A549 (cell line): Measurements from ENCODE around the gene ANXA8.

ENCODE experiments used
- BCL3 ChIP-seq: fragments of >200 bp; sonication (Bioruptor Twin); formaldehyde crosslinking; IDR thresholded peaks from 3 replicates; pipeline ENCODE4 v1.6.1; 2016
- CEBPB ChIP-seq, 2 experiments: fragments of >200 bp in 1 of 2; sonication (Bioruptor Twin) in 1 of 2; formaldehyde crosslinking in 1 of 2; IDR thresholded peaks; 2 replicates each; pipeline ENCODE4 v1.6.1; 2012 to 2016
- ELK1 ChIP-seq: fragments of 150-350 bp; IDR thresholded peaks from 2 replicates; pipeline ENCODE4 v1.6.1; 2014; ENCODE audit warnings: low read depth, mild to moderate bottlenecking, low read length
- JUNB ChIP-seq: fragments of >200 bp; sonication (Bioruptor Twin); formaldehyde crosslinking; IDR thresholded peaks from 2 replicates; pipeline ENCODE4 v1.6.1; 2016
- MAFK ChIP-seq: fragments of 450-650 bp; IDR thresholded peaks from 2 replicates; pipeline ENCODE4 v1.6.1; 2014; ENCODE audit not compliant: partially characterized antibody
- MAX ChIP-seq: IDR thresholded peaks from 2 replicates; pipeline ENCODE4 v1.6.1; 2012
- PHF8 ChIP-seq: fragments of 200-600 bp; sonication (generic); IDR thresholded peaks from 2 replicates; pipeline ENCODE4 v1.6.1; 2016; ENCODE audit warnings: low read depth, mild to moderate bottlenecking, antibody characterized with exemption, moderate library complexity, borderline replicate concordance
- RAD21 ChIP-seq, 2 experiments: fragments of >200 bp in 1 of 2; sonication (Bioruptor Twin) in 1 of 2; formaldehyde crosslinking in 1 of 2; IDR thresholded peaks in 1 of 2; conservative IDR thresholded peaks in 1 of 2; 2 replicates in 1 of 2; 3 replicates in 1 of 2; pipeline ENCODE4 v1.6.1; 2012 to 2018; ENCODE audit warnings: inconsistent platforms in 1 of 2
- RFX5 ChIP-seq: fragments of 450-650 bp; IDR thresholded peaks from 2 replicates; pipeline ENCODE4 v1.7.1; 2014; ENCODE audit warnings: antibody characterized with exemption, mild to moderate bottlenecking, moderate library complexity
- RNF2 ChIP-seq: fragments of 200-600 bp; sonication (generic); IDR thresholded peaks from 2 replicates; pipeline ENCODE4 v1.6.1; 2016; ENCODE audit warnings: low read depth, mild to moderate bottlenecking, antibody characterized with exemption, moderate library complexity, borderline replicate concordance
- SMC3 ChIP-seq: fragments of >200 bp; sonication (Bioruptor Twin); formaldehyde crosslinking; IDR thresholded peaks from 3 replicates; pipeline ENCODE4 v1.6.1; 2018; ENCODE audit warnings: inconsistent platforms
- TF ChIP-seq, protein P1 (sequence below): fragments of >200 bp; sonication (Bioruptor Twin); formaldehyde crosslinking; IDR thresholded peaks from 3 replicates; pipeline ENCODE4 v1.5.1; 2016
- TF ChIP-seq, protein P2 (sequence below): fragments of 200-600 bp; sonication (generic); IDR thresholded peaks from 2 replicates; pipeline ENCODE4 v1.6.1; 2016; ENCODE audit warnings: antibody characterized with exemption, mild to moderate bottlenecking, moderate library complexity

GRCh38 chr10:47447705-47448104 lies 36.2 kb downstream of the ANXA8 start:
- TF ChIP-seq, protein P1, sequence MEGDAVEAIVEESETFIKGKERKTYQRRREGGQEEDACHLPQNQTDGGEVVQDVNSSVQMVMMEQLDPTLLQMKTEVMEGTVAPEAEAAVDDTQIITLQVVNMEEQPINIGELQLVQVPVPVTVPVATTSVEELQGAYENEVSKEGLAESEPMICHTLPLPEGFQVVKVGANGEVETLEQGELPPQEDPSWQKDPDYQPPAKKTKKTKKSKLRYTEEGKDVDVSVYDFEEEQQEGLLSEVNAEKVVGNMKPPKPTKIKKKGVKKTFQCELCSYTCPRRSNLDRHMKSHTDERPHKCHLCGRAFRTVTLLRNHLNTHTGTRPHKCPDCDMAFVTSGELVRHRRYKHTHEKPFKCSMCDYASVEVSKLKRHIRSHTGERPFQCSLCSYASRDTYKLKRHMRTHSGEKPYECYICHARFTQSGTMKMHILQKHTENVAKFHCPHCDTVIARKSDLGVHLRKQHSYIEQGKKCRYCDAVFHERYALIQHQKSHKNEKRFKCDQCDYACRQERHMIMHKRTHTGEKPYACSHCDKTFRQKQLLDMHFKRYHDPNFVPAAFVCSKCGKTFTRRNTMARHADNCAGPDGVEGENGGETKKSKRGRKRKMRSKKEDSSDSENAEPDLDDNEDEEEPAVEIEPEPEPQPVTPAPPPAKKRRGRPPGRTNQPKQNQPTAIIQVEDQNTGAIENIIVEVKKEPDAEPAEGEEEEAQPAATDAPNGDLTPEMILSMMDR, result no peak
- no peak for TF ChIP-seq SMC3
- no peak for TF ChIP-seq RNF2
- TF ChIP-seq RFX5, result no peak
- no peak for TF ChIP-seq RAD21 (conservative IDR thresholded peaks at IDR 0.05 in 1 of 2, IDR thresholded peaks at IDR 0.05 in 1 of 2)
- TF ChIP-seq CEBPB (IDR thresholded peaks at IDR 0.05), result no peak
- no peak for TF ChIP-seq PHF8
- TF ChIP-seq, protein P2, sequence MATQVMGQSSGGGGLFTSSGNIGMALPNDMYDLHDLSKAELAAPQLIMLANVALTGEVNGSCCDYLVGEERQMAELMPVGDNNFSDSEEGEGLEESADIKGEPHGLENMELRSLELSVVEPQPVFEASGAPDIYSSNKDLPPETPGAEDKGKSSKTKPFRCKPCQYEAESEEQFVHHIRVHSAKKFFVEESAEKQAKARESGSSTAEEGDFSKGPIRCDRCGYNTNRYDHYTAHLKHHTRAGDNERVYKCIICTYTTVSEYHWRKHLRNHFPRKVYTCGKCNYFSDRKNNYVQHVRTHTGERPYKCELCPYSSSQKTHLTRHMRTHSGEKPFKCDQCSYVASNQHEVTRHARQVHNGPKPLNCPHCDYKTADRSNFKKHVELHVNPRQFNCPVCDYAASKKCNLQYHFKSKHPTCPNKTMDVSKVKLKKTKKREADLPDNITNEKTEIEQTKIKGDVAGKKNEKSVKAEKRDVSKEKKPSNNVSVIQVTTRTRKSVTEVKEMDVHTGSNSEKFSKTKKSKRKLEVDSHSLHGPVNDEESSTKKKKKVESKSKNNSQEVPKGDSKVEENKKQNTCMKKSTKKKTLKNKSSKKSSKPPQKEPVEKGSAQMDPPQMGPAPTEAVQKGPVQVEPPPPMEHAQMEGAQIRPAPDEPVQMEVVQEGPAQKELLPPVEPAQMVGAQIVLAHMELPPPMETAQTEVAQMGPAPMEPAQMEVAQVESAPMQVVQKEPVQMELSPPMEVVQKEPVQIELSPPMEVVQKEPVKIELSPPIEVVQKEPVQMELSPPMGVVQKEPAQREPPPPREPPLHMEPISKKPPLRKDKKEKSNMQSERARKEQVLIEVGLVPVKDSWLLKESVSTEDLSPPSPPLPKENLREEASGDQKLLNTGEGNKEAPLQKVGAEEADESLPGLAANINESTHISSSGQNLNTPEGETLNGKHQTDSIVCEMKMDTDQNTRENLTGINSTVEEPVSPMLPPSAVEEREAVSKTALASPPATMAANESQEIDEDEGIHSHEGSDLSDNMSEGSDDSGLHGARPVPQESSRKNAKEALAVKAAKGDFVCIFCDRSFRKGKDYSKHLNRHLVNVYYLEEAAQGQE, result no peak
- no peak for TF ChIP-seq MAX
- TF ChIP-seq BCL3, result no peak
- TF ChIP-seq ELK1, result no peak
- no peak for TF ChIP-seq JUNB
- TF ChIP-seq MAFK, result no peak
